IgD-negative memory B cell (primary cell): Measurements from ENCODE around the gene CDH3. TPM values are rescaled to one million over a fixed set of nuclear protein-coding genes. Genes with fewer than 3 reads are reported as not detected.

ENCODE experiments used
- H3K27ac Mint-ChIP-seq, 3 donors: one replicate each; pipeline ENCODE4 v1.8.0; 2020 to 2022; ENCODE audit warnings: mild to moderate bottlenecking in 3 of 3, mixed read lengths in 3 of 3, moderate library complexity in 1 of 3
- H3K27me3 Mint-ChIP-seq: one replicate; pipeline ENCODE4 v1.8.0; 2021; ENCODE audit warnings: mixed read lengths
- H3K36me3 Mint-ChIP-seq: one replicate; pipeline ENCODE4 v1.8.0; 2020; ENCODE audit warnings: mild to moderate bottlenecking, mixed read lengths
- H3K4me1 Mint-ChIP-seq, 3 donors: one replicate each; pipeline ENCODE4 v1.8.0; 2020 to 2022; ENCODE audit warnings: mixed read lengths in 3 of 3, mild to moderate bottlenecking in 1 of 3
- H3K4me3 Mint-ChIP-seq, 4 donors: one replicate each; pipeline ENCODE4 v1.8.0; 2020 to 2022; ENCODE audit warnings: mild to moderate bottlenecking in 4 of 4, mixed read lengths in 4 of 4, moderate library complexity in 3 of 4
- H3K9me3 Mint-ChIP-seq, 3 donors: one replicate each; pipeline ENCODE4 v1.8.0; 2020 to 2021; ENCODE audit warnings: mixed read lengths in 3 of 3, mild to moderate bottlenecking in 1 of 3
- polyA plus RNA-seq: library from polyadenylated mRNA; unstranded; fragments of 300-500 nt; fragmentation: Illumina TruSeq; gene quantifications from one replicate; pipeline ENCODE4 v1.2.3, GENCODE V29; 2021

The CDH3 gene
- not detected for polyA plus RNA-seq

GRCh38 chr16:68644715-68645493, at the start of gene CDH3:
Gene CDH3 (plus strand): TSS chr16:68645310. CDS start chr16:68645380, 70 bp downstream.
- peaks cover 5% of the 10 kb centered on the region for H3K36me3 Mint-ChIP-seq
- H3K27me3 Mint-ChIP-seq = peaks cover 53% of the 10 kb centered on the region
- no peaks in the 10 kb centered on the region for H3K9me3 Mint-ChIP-seq
- peaks cover 0 to 2% (median 0%) of the 10 kb centered on the region in 3 donors for H3K4me1 Mint-ChIP-seq
- peak within 1 kb of the TSS; percentile 20 to 93 (median 76) for H3K4me3 Mint-ChIP-seq
- peak within 1 kb of the TSS in 2 of 3 donors; percentile 31 to 67 for H3K27ac Mint-ChIP-seq

- peaks cover 0 to 2% (median under 1%) of the 10 kb centered on the region in 3 donors for H3K4me1 Mint-ChIP-seq
- no peaks in the 10 kb centered on the region for H3K27me3 Mint-ChIP-seq
Observed at GRCh38 chr16:68596266-68596665, 48.8 kb upstream of the CDH3 start.

GRCh38 chr16:68599586-68599985, 45.5 kb upstream of the CDH3 start:
- Mint-ChIP-seq H3K36me3 (no peaks in the 10 kb centered on the region), H3K27me3 (no peaks in the 10 kb centered on the region), H3K4me1 (no peaks in the 10 kb centered on the region), H3K9me3 (peaks cover 0 to 3% (median 0%) of the 10 kb centered on the region in 3 donors), H3K27ac (no peak overlapping the region), H3K4me3 (no peak overlapping the region)

More at GRCh38 chr16:68596266-68596665, 48.8 kb upstream of the CDH3 start:
- H3K36me3 Mint-ChIP-seq = peaks cover 8% of the 10 kb centered on the region
- no peak overlapping the region for H3K27ac Mint-ChIP-seq
- H3K9me3 Mint-ChIP-seq = peaks cover 0 to 15% (median 12%) of the 10 kb centered on the region in 3 donors
- no peak overlapping the region for H3K4me3 Mint-ChIP-seq

DNA sequence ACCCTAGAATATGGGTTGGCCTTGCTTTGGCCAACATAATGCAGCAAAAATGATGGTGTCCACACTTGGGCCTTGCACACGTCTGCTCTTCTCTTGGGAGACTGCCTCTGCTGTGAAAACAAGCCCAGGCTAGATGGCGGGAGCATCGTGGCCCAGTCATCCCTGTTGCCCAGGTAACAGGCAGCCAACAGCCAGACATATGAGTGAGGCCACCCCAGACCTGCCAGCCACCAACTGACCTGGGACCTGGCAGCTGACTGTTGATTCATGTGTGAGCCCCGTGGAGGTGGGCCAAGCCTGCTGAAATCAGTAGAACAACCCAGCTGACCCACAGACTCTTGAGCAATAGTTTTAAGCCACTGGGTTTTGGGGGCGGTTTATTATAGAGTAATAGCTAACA, 39.4 kb upstream of the CDH3 start:
- Mint-ChIP-seq H3K36me3 (peaks cover 2% of the 10 kb centered on the region), H3K4me3 (no peak overlapping the region), H3K9me3 (peaks cover 2 to 8% (median 4%) of the 10 kb centered on the region in 3 donors), H3K4me1 (no peaks in the 10 kb centered on the region), H3K27me3 (no peaks in the 10 kb centered on the region), H3K27ac (no peak overlapping the region)

DNA sequence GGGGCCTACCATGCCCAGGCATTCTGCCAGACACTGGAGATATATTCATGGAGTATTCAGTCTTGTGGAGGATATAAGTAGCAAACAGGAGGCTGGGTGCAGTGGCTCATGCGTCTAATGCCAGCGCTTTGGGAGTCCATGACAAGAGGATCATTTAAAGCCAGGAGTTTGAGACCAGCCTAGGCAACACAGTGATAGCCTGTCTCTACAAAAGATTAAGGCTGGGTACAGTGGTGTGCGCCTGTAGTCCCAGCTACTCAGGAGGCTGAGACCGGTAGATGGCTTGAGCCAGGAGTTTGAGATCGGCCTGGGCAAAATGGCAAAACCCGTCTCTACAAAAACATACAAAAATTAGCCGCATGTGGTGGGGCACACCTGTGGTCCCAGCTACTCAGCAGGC, 37.7 kb upstream of the CDH3 start:
- no peak overlapping the region for H3K4me3 Mint-ChIP-seq
- H3K9me3 Mint-ChIP-seq = peaks cover 2 to 10% (median 4%) of the 10 kb centered on the region in 3 donors
- H3K4me1 Mint-ChIP-seq = no peaks in the 10 kb centered on the region
- H3K27ac Mint-ChIP-seq = no peak overlapping the region
- H3K27me3 Mint-ChIP-seq = no peaks in the 10 kb centered on the region
- H3K36me3 Mint-ChIP-seq = peaks cover 5% of the 10 kb centered on the region

- Mint-ChIP-seq H3K36me3 (peaks cover 5% of the 10 kb centered on the region), H3K4me1 (no peaks in the 10 kb centered on the region), H3K27ac (no peak overlapping the region), H3K27me3 (no peaks in the 10 kb centered on the region), H3K9me3 (peaks cover 3 to 12% (median 7%) of the 10 kb centered on the region in 3 donors), H3K4me3 (no peak overlapping the region)
Observed at GRCh38 chr16:68608330-68608729, 36.8 kb upstream of the CDH3 start.

- Mint-ChIP-seq H3K36me3 (peaks cover 3% of the 10 kb centered on the region), H3K27me3 (peaks cover 3% of the 10 kb centered on the region), H3K4me3 (no peak overlapping the region), H3K4me1 (peaks cover 0 to 2% (median 0%) of the 10 kb centered on the region in 3 donors), H3K27ac (no peak overlapping the region), H3K9me3 (peaks cover 6 to 17% (median 11%) of the 10 kb centered on the region in 3 donors)
Observed at GRCh38 chr16:68612996-68613395, 32.1 kb upstream of the CDH3 start.

DNA sequence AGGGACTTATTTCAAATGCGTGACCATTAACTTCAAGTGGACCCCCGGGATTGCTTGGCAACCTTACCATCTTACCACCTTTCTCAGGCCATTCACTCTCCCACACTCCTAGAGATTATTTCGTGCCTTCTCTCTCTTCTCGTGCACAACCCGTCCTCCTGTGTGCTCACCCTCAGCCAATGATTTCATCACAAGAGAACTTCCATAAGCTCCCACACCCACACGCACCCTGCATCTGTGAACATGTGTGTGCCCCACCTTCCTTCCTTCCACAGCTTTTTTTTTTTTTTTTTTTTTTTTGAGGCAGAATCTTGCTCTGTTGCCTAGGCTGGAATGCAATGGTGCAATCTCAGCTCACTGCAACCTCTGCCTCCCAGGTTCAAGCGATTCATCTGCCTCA, 27.4 kb upstream of the CDH3 start:
- Mint-ChIP-seq H3K27me3 (peaks cover 3% of the 10 kb centered on the region), H3K9me3 (peaks cover 4 to 13% (median 6%) of the 10 kb centered on the region in 3 donors), H3K4me1 (peaks cover 0 to 2% (median 0%) of the 10 kb centered on the region in 3 donors), H3K36me3 (no peaks in the 10 kb centered on the region), H3K4me3 (no peak overlapping the region), H3K27ac (no peak overlapping the region)

DNA sequence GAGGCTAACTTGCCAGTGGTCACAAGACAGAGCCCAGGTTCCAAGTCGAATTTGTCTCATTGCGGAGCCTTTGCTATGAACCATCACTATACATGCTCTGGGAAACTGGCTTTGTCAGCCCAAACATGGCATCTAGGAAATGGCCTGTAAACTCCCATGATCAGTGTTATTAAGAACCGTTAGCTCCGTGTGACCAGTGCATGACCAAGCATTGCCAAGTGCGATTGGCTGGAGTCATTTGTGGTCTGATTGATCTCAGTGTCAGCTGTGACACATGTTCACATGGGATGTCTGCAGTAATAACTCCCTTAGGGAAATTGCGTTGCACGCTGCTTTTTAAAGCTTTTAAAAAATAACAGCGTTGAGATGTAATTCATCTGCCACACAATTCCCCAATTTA, 18.6 kb upstream of the CDH3 start:
- Mint-ChIP-seq H3K9me3 (no peaks in the 10 kb centered on the region), H3K27me3 (no peaks in the 10 kb centered on the region)

GRCh38 chr16:68627951-68628425, 17.1 kb upstream of the CDH3 start:
- Mint-ChIP-seq H3K36me3 (peaks cover 5% of the 10 kb centered on the region), H3K4me3 (no peak overlapping the region), H3K27me3 (no peaks in the 10 kb centered on the region), H3K27ac (no peak overlapping the region), H3K4me1 (no peaks in the 10 kb centered on the region), H3K9me3 (no peaks in the 10 kb centered on the region)

More for the DNA sequence above, 18.6 kb upstream of the CDH3 start:
- no peaks in the 10 kb centered on the region for H3K4me1 Mint-ChIP-seq
- no peak overlapping the region for H3K4me3 Mint-ChIP-seq
- H3K27ac Mint-ChIP-seq = no peak overlapping the region
- peaks cover 2% of the 10 kb centered on the region for H3K36me3 Mint-ChIP-seq

GRCh38 chr16:68629351-68629910, 15.7 kb upstream of the CDH3 start:
- Mint-ChIP-seq H3K4me1 (no peaks in the 10 kb centered on the region), H3K27ac (peak overlapping the region in 1 of 3 donors; percentile 82)

DNA sequence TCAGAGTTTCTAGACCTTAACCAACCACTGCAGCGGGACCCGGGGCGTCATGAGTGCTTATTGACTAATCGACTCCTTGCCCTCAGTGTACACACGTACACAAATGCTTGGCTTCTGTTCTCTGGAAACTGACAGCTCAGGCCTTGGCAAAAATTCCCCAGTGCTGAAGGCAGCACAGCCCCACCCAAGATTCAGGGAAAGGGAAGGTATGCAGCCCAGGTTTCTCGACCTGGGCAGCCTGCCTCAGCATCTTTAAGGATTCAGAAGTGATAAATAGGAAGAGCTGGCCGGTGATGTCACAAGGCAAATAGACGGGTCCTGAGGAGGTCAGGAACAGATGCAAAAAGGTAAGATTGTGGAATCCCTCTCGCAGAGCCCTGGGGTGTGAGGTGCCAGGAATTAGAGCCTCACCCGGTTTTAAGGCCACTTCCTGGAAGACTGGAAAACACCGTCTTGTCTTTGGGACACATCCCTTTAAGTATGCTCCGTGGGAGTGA, 9.0 kb upstream of the CDH3 start:
- Mint-ChIP-seq H3K36me3 (peaks cover 3% of the 10 kb centered on the region), H3K4me3 (no peak overlapping the region), H3K27me3 (peaks cover 2% of the 10 kb centered on the region), H3K27ac (peak overlapping the region in 1 of 3 donors; percentile 75), H3K9me3 (peaks cover 0 to 3% (median 0%) of the 10 kb centered on the region in 3 donors), H3K4me1 (no peaks in the 10 kb centered on the region)

More at GRCh38 chr16:68629351-68629910, 15.7 kb upstream of the CDH3 start:
- Mint-ChIP-seq H3K27me3 (no peaks in the 10 kb centered on the region), H3K4me3 (no peak overlapping the region), H3K36me3 (peaks cover 5% of the 10 kb centered on the region), H3K9me3 (no peaks in the 10 kb centered on the region)

DNA sequence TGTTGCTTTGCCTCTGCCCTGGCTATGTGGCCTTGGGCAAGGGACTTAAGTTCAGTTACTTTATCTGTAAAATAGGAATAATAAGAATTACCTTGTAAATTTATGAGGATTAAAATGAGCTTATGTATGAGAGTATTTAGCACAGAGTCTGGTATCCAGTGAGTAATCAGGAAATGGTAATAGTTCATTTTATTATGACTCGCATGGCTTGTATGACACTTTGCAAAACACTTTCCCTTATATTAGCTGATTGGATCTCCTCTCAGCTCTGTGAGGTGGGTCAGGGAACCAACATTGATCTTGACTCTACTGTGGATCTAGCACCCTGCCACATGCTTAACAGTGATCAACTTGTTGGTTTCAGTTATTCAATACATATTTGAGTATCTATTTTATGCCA, 8.3 kb upstream of the CDH3 start:
- H3K4me1 Mint-ChIP-seq = no peaks in the 10 kb centered on the region
- no peak overlapping the region for H3K4me3 Mint-ChIP-seq
- H3K36me3 Mint-ChIP-seq = peaks cover under 1% of the 10 kb centered on the region
- no peak overlapping the region for H3K27ac Mint-ChIP-seq
- peaks cover 0 to 3% (median 0%) of the 10 kb centered on the region in 3 donors for H3K9me3 Mint-ChIP-seq
- peaks cover 2% of the 10 kb centered on the region for H3K27me3 Mint-ChIP-seq

DNA sequence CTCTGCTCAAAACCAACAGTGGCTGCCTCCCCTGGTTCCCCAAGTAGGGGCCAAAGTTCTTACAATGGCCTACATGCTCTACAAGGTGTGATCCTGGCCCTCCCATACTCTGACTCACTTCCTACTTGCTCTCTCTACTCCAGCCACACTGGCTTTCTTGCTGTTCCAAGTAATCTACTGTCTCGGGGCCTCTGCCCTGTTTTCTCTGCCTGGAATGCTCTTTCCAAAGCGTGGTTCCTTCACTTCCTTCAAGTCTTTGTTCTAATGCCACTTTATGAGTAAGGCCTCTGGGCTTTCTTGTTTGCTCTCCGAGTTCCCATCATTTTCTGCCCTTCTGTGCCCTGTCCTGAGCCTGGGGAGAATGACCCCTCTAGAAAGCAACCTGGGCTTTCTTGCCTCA, 4.1 kb upstream of the CDH3 start:
- H3K27ac Mint-ChIP-seq = no peak overlapping the region

DNA sequence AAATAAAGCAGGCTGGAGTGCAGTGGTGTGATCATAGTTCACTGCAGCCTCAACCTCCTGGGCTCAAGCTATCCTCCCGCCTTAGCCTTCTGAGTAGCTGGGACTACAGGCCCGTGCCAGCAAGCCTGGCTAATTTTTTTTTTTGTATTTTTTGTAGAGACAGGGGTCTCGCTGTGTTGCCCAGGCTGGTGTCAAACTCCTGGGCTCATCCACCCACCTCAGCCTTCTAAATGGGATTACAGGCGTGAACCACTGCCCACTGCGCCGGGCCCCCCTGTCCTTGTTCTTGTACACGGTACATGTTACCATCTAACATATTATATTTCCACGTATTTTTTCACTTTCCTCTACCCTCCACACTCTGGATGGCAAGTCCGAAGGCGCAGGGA, 3.1 kb upstream of the CDH3 start:
- Mint-ChIP-seq H3K27me3 (peaks cover 31% of the 10 kb centered on the region), H3K4me1 (peaks cover 0 to 2% (median 0%) of the 10 kb centered on the region in 3 donors), H3K4me3 (no peak overlapping the region), H3K9me3 (peaks cover 0 to 1% (median 0%) of the 10 kb centered on the region in 3 donors), H3K27ac (no peak overlapping the region), H3K36me3 (peaks cover 2% of the 10 kb centered on the region)

More for the DNA sequence above, 4.1 kb upstream of the CDH3 start:
- Mint-ChIP-seq H3K9me3 (peaks cover 0 to 1% (median 0%) of the 10 kb centered on the region in 3 donors), H3K4me3 (no peak overlapping the region), H3K36me3 (peaks cover 2% of the 10 kb centered on the region), H3K27me3 (peaks cover 25% of the 10 kb centered on the region), H3K4me1 (peaks cover 0 to 2% (median 0%) of the 10 kb centered on the region in 3 donors)
